HL-60/S4 treated with phorbol 12-myristate 13-acetate at 8.2 ng/mL for 4 days and 3 days (cell line): ENCODE measurements around the gene NCOA1.
"Not testable (repeated sequence)": the region's sequence is repeated elsewhere in the genome, so short reads cannot be mapped to it uniquely, and the experiment has no call there.

ENCODE experiments used
- in situ Hi-C: fragments of 300-500 bp; cut with MboI; formaldehyde crosslinking; loops from 2 replicates; pipeline ENCODE4 v1.15.0; 2022; ENCODE audit warnings: low sequenced_read_pairs

Gene NCOA1

GRCh38 chr2:24771764-24772586 is 280.9 kb downstream of the NCOA1 start:
- in situ Hi-C loops: no loop called here

DNA sequence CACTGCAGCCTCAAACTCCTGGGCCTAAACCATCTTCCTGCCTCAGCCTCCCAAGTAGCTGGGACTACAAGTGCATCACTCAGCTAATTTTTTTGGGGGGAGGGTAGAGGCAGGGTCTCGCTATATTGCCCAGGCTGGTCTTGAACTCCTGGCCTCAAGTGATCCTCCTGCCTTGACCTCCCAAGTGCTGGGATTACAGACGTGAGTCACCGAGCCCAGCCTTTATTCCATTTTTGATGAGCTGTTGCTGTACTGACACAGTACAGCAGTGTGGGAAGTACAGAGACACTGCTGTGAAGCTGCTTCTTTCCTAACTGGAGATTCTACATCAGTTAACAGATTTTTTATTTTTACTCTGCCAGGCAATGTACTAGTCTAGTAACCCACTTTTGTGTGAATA is 283.3 kb downstream of the NCOA1 start:
- in situ Hi-C loops: no loop called here

GRCh38 chr2:24779116-24779515 is 288.1 kb downstream of the NCOA1 start:
- in situ Hi-C loops: no loop called here

DNA sequence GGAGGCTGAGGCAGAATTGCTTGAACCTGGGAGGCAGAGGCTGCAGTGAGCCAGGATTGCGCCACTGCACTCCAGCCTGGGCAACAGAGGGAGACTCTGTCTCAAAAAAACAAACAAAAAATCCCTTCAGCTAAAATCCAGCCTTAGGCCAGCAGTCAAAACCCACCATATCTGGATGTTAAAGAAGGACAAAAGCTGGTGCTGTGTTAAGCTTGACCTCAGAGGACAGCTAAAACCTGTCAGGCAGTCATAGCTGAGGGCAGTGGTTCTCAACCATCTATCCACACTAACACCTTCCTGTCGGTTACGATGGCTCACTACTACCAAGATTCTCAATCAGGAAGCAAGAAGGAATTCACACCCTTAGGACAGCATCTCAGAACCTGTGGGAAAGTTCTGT is 292.6 kb downstream of the NCOA1 start:
- in situ Hi-C loops: no loop called here

DNA sequence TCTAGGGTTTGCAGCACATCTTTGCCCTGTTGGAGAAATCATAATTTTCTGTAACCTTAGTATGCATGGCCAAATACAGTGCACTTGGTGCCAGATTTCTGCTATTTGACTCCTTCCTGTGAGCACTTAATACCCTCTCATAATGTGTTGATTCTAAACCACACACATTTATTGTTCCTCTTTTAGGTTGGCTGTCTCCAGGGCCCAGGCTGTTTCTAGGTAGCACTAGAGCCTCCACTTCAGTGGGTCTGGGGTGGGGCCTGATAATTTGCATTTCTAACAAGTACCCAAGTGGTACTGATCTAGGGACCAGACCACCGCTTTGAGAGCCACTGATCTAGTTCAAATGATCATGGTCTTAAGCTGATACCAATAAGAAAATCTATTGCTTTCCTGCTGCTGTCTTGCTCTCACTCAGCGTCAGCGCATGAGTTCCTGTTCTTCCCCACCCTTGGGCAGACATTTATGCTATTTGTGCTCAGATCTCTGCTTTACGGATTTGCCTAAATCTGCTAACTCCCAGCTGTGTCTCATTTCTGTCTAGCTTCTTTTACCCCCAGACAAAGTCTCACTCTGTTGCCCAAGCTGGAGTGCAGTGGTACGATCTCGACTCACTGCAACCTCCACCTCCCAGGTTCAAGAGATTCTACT is 294.7 kb downstream of the NCOA1 start:
- in situ Hi-C loops: no loop called here

DNA sequence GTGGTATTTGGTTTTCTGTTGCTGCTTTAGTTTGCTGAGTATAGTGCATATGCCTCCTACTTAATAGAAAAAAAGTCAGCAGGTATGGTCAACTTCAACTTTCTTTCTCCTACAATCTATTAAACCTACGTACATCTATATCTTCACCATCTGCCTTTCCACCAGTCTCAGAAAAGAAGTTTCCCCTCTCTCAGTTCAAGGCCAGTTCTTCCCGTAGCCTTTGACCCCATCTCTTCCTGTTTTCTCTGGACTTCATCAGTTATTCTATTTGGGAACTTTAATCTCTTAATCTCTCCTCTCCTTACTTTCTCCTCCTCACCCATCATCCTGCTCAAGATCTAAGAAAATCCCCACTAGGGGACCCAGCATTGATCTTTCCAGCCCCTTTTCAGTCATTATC is 296.5 kb downstream of the NCOA1 start:
- in situ Hi-C loops: no loop called here

GRCh38 chr2:24788816-24789215 is 297.8 kb downstream of the NCOA1 start:
- in situ Hi-C loops: no loop called here

DNA sequence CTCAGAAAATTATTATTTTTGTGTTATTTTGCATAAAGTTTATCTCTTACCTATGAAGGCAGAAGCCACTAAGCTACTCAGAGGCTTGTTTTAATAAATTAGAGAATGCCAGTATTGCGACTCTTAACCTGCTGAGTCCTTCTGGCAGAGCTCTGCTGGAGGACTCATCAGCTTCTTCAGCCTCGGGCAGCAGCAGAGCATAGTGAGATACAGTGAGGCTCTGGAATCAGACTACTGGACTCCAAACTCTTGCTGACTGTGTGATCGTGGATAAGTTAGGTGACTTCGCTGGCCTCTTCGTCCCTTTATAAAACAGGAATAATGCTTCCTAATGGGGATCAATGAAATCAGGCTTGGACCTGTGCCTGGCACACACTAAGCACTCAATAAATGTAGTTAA is 300.4 kb downstream of the NCOA1 start:
- in situ Hi-C loops: no loop called here

GRCh38 chr2:24792542-24792873 is 301.5 kb downstream of the NCOA1 start:
- in situ Hi-C loops: no loop called here

DNA sequence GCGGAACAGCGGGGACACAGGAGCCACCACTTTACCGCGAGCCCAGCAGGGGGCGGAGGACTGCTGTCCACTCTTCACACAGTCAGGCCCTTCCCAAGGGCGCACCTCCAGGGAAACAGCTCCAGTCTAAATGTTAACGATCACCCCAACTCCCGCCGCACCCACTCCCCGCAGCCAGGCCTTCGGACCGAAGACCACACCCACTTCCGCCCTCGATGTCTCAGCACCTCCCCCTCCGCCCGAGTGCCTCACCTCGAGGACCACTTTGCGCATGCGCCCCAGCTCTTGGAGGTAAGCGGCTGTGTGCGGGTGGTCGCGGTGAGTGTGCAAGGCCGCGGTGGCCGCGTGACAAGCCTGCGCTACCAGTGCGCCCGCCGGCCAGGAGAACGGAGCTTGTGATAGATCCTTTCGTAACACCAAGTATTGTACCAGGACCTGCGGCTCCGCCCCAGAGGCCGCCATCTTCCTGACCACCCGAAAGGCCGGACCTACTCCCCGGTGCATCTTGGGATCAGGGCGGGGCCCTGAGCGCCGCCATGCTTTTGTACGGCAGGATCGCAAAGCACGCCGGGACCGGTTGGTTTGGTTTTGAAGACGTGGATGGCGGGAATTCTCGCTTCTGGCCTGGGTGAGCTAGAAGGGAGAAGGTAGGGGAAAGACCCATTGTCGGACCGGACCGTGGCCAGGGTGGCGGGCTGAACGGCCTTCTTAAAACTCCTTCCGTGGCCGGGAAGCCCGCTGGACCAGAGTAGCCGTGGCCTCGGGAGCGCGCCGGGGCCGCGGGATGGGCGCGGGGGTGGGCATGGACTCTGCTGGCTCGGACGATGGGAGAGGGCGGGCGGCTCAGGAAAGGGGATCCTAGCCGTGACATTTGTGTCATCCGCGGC is 302.1 kb downstream of the NCOA1 start, which contains the start of the genes CENPO and PTRHD1:
Gene CENPO, plus strand, starts transcription at position 552 of the 887 bp plus-strand sequence. CDS start 495 bp downstream, outside the sequence.
Gene PTRHD1, minus strand, starts transcription at position 518 of the 887 bp plus-strand sequence. Its CDS starts 14 bp downstream, at position 504.
- in situ Hi-C loops: no loop called here

DNA sequence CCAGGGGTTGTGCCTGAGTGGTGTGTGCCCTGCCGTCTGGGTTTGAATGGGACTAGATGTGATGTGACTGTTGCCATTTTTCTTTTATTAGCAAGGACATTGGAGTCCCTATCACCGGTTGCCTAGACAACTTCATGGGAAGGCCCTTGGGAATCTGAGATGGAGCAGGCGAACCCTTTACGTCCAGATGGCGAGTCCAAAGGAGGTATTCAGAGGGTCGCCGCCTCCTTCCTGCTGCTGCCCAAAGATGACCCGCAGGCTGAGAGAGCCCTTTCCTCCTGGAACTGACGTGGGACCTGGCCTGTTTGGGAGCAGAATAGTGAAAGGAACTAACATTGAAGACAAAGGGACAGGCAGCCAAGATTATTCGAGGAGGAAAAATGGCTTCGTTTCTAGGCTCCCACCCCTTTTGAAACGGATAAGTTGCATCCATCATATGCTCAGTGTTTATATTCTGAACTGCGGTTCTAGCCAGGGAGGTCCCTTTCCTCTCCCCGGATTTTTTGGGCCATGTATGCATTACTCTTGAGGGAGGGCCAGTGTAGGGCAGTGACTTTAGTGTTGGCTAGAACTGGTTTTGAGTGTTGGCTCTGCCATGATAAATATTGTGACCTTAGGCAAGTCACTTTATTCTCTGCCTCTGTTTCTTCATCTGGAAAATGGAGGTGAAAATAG is 302.8 kb downstream of the NCOA1 start:
- in situ Hi-C loops: no loop called here

- in situ Hi-C loops: no loop called here
Measured at GRCh38 chr2:24797644-24798043, 306.6 kb downstream of the NCOA1 start.

DNA sequence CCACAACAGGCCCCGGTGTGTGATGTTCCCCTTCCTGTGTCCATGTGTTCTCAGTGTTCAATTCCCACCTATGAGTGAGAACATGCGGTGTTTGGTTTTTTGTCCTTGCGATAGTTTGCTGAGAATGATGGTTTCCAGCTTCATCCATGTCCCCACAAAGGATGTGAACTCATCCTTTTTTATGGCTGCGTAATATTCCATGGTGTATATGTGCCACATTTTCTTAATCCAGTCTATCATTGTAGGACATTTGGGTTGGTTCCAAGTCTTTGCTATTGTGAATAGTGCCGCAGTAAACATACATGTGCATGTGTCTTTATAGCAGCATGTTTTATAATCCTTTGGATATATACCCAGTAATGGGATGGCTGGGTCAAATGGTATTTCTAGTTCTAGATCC is 309.4 kb downstream of the NCOA1 start:
- in situ Hi-C loops: not testable (repeated sequence)

DNA sequence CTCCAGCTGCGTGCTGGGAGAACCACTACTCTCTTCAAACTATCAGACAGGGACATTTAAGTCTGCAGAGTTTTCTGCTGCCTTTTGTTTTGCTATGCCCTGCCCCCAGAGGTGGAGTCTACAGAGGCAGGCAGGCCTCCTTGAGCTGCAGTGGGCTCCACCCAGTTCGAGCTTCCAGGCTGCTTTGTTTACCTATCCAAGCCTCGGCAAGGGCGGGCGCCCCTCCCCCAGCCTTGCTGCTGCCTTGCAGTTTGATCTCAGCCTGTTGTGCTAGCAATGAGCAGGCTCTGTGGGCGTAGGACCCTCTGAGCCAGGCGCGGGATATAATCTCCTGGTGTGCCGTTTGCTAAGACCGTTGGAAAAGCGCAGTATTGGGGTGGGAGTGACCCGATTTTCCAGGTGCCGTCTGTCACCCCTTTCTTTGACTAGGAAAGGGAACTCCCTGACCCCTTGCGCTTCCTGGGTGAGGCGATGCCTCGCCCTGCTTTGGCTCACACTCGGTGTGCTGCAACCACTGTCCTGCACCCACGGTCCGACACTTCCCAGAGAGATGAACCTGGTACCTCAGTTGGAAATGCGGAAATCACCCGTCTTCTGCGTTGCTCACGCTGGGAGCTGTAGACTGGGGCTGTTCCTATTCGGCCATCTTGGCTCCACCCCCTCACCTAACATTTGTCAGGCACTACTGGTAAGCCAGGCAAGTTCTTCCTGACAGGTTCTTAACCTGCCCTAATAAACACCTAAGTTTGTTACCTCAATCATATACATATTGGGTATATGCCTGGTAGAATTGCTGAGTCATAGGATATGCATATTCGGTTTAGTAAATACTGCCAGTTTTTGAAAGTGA is 315.0 kb downstream of the NCOA1 start:
- in situ Hi-C loops: not testable (repeated sequence)

- in situ Hi-C loops: no loop called here
Measured at GRCh38 chr2:24806661-24807036, 315.6 kb downstream of the NCOA1 start.

DNA sequence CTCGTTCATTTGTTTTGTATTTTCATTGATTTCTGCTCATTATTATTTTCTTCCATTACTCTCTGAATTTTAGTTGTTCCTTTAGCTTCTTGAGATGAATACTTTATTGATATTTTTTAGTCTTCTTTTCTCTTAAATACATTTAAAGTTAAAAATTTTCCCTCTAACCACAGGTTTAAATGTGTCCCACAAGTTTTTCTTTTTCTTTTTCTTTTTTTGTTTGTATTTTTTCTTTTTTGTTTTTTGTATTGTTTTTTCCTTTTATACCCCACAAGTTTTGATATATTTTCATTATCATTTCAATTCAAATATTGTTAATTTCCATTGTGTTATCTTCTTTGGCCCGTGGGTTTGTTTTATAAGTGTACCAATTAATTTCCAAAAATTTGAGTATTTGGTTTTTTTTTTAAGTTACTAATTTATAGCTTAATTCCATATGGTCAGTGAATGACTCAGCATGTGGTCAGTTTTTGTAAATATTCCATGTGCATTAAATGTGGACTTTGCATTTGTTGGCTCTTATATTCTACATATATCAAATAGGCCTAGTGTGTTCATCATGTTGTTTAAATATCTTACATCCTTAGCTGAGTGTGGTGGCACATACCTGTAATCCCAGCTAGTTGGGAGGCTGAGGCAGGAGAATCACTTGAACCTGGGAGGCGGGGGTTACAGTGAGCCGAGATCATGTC is 318.4 kb downstream of the NCOA1 start:
- in situ Hi-C loops: no loop called here

DNA sequence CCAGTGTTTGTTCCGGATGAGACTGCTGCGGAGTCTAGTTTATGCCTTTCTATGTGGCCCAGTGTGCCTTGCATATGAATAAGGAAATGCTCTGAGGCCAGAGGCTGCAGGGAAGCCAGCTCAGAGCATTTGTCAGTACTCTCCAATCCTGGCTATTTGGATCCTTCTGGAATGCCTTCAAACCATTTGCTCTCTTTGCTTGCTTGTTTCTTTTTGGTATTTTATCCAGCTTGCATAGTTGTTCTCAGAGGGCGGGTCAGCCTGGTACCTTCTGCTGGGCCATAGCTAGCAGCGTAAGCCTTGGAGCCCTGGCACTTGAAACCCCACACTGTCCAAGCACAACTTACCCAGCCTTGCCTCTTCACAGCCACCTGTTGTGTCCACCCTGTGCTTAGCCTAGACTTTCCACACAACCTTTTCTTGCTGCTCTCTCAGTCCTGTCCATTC is 322.7 kb downstream of the NCOA1 start:
- in situ Hi-C loops: no loop called here

DNA sequence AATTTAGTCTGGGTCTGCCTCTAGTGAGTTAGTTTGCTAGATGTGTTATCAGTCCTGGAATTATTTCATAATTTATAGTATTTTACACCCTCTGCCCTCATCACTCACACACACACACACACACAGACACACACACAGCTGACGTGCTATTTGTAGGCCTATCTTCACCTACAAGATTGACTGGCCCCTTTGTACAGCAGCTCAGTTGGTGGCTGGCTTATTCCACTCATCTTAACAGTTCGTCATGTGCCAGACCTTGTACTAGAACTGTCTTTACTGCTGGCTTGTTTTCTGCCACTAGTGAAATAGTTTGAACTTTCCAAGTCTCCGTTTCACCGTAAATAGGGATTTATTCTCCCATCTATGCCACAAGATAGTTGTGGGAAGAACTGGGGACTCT is 323.5 kb downstream of the NCOA1 start:
- in situ Hi-C loops: no loop called here

- in situ Hi-C loops: no loop called here
Measured at GRCh38 chr2:24815171-24815570, 324.1 kb downstream of the NCOA1 start.
